Pulmonary artery endothelial cell (primary cell): ENCODE data around the gene ZSCAN5B. TPM values are rescaled to one million over a fixed set of nuclear protein-coding genes. Genes with fewer than 3 reads are reported as not detected.

Experiments used
- DNase-seq: peaks from one replicate; pipeline ENCODE4 v3.0.0-alpha.2; 2011; ENCODE audit warnings: low read depth, low spot score
- total RNA-seq: library from RNA; depleted of rRNA; stranded (reverse); fragments of >200 nt; gene quantifications from 2 replicates; pipeline ENCODE4 v1.2.3, GENCODE V29; 2014

The ZSCAN5B gene
- total RNA-seq, 1 donor from 2014 or later, result not detected

- no peak for DNase-seq
These were observed 51.9 kb downstream of the ZSCAN5B start for GRCh38 chr19:56145698-56146097.

- no peak for DNase-seq
These were observed 52.8 kb downstream of the ZSCAN5B start for GRCh38 chr19:56144831-56145230.

GRCh38 chr19:56144376-56144775 lies 53.2 kb downstream of the ZSCAN5B start:
- no peak for DNase-seq

- no peak for DNase-seq
These were observed 54.6 kb downstream of the ZSCAN5B start for GRCh38 chr19:56142897-56143434.

- no peak for DNase-seq
These were observed 55.3 kb downstream of the ZSCAN5B start for GRCh38 chr19:56142087-56142787.

GRCh38 chr19:56141417-56141993 lies 56.1 kb downstream of the ZSCAN5B start:
- DNase-seq, result no peak

- DNase-seq, result peak; percentile 99
These were observed 56.8 kb downstream of the ZSCAN5B start, which contains the start of gene ZNF444 for GRCh38 chr19:56140583-56141416. Gene ZNF444, plus strand, starts transcription at chr19:56141287. Its CDS starts 5,625 bp downstream, at chr19:56146912.

- DNase-seq, result no peak
These were observed 57.6 kb downstream of the ZSCAN5B start for GRCh38 chr19:56139847-56140582.

Other genes with a start within 250 kb of the ZSCAN5B start
- gene NLRP8, start 250.0 kb downstream of the ZSCAN5B start, total RNA-seq, result not detected in 2 replicates
- gene NLRP5, start 211.0 kb downstream of the ZSCAN5B start, total RNA-seq, result not detected in 2 replicates
- 36.5 and 39.2 TPM in 2 replicates for gene ZNF787, start 76.5 kb downstream of the ZSCAN5B start, total RNA-seq
- gene ZNF444, start 56.5 kb downstream of the ZSCAN5B start, total RNA-seq, result 15.5 and 16.0 TPM in 2 replicates
- gene GALP, start 21.8 kb downstream of the ZSCAN5B start, total RNA-seq, result not detected in 2 replicates
- not detected in 2 replicates for gene ZSCAN5C, start 4.5 kb upstream of the ZSCAN5B start, total RNA-seq
- gene EDDM13, start 75.0 kb upstream of the ZSCAN5B start, total RNA-seq, result 0.21 and 0.46 TPM in 2 replicates
- 5.1 and 7.3 TPM in 2 replicates for gene ZSCAN5A, start 117.1 kb upstream of the ZSCAN5B start, total RNA-seq
- gene ZNF582, start 195.8 kb upstream of the ZSCAN5B start, total RNA-seq, result 1.7 and 2.3 TPM in 2 replicates
- gene ZNF583, start 206.5 kb upstream of the ZSCAN5B start, total RNA-seq, result 3.2 and 6.3 TPM in 2 replicates